B cell (primary cell): ENCODE data around the gene MUC4. TPM values are rescaled to one million over a fixed set of nuclear protein-coding genes. Genes with fewer than 3 reads are reported as not detected.

ENCODE experiments used
- ATAC-seq: fragments of 200-7000 bp; cut with Tn5 transposase; one replicate; pipeline ENCODE4 v1.10.0; 2021; ENCODE audit warnings: low read depth, mild to moderate bottlenecking, moderate number of reproducible peaks, moderate library complexity
- CTCF ChIA-PET: fragments of 350-600 bp; sonication (Branson Sonifier 250); formaldehyde crosslinking; loops from one replicate; lab custom pipeline; 2021; ENCODE audit warnings: antibody characterized with exemption, inconsistent platforms; lab: Charles Lee
- POLR2A ChIA-PET: fragments of 350-600 bp; sonication (Branson Sonifier 250); formaldehyde crosslinking; loops from one replicate; lab custom pipeline; 2021; ENCODE audit warnings: antibody characterized with exemption; lab: Charles Lee
- DNase-seq: peaks from one replicate; pipeline ENCODE4 v3.0.0; 2013
- H2AFZ ChIP-seq: 2 replicates; pipeline ENCODE4 v1.6.1; 2012; ENCODE audit warnings: mild to moderate bottlenecking, low read depth, low read length; ENCODE audit not compliant: insufficient read depth, poor library complexity, severe bottlenecking
- H3K27ac ChIP-seq, 2 donors: 1 replicate in 1 of 2; 2 replicates in 1 of 2; pipeline ENCODE4 v1.5.1; 2012 to 2013; ENCODE audit warnings: low read length in 2 of 2, mild to moderate bottlenecking in 2 of 2, moderate library complexity in 1 of 2
- H3K27me3 ChIP-seq, 4 experiments: fragments of 200-600 bp in 1 of 4; sonication (generic) in 1 of 4; replicated peaks in 1 of 4; 1 replicate in 2 of 4; 2 replicates in 2 of 4; pipeline versions ENCODE4 v1.6.1 to v1.7.0; 2013 to 2016; ENCODE audit warnings: low read length in 3 of 4, mild to moderate bottlenecking in 2 of 4, mixed read lengths in 1 of 4, moderate library complexity in 1 of 4; ENCODE audit not compliant: insufficient read depth in 4 of 4, control insufficient read depth in 3 of 4; ENCODE audit errors: control extremely low read depth in 1 of 4
- H3K36me3 ChIP-seq, 2 experiments: replicated peaks in 1 of 2; 1 replicate in 1 of 2; 2 replicates in 1 of 2; pipeline versions ENCODE4 v1.6.1 to v1.7.1; 2013; ENCODE audit warnings: low read length in 1 of 2; ENCODE audit not compliant: insufficient read depth in 2 of 2, control insufficient read depth in 1 of 2; ENCODE audit errors: control extremely low read depth in 1 of 2, extremely low read depth in 1 of 2
- H3K4me1 ChIP-seq, 2 donors: fragments of 200-600 bp in 1 of 2; sonication (generic) in 1 of 2; 1 replicate in 1 of 2; 2 replicates in 1 of 2; pipeline versions ENCODE4 v1.5.1 to v1.6.1; 2013 to 2017; ENCODE audit warnings: low read length in 2 of 2; ENCODE audit not compliant: control insufficient read depth in 2 of 2, insufficient read depth in 2 of 2
- H3K4me2 ChIP-seq: replicated peaks from 2 replicates; pipeline ENCODE3; 2012; ENCODE audit warnings: mild to moderate bottlenecking, low read depth, low read length; ENCODE audit not compliant: poor library complexity, severe bottlenecking
- H3K4me3 ChIP-seq, 5 experiments: fragments of 200-600 bp in 1 of 5; sonication (generic) in 1 of 5; 1 replicate in 3 of 5; 2 replicates in 2 of 5; pipeline versions ENCODE4 v1.5.1 to v1.7.0; 2011 to 2016; ENCODE audit warnings: low read length in 4 of 5, mild to moderate bottlenecking in 4 of 5, low read depth in 2 of 5, control low read depth in 1 of 5, moderate library complexity in 1 of 5; ENCODE audit not compliant: insufficient read depth in 1 of 5; ENCODE audit errors: control extremely low read depth in 1 of 5, extremely low read depth in 1 of 5
- H3K79me2 ChIP-seq: fragments of 200-600 bp; sonication (generic); one replicate; pipeline ENCODE4 v1.6.0; 2016; ENCODE audit warnings: low read length; ENCODE audit not compliant: control insufficient read depth, insufficient read depth
- H3K9ac ChIP-seq: fragments of 200-600 bp; sonication (generic); 2 replicates; pipeline ENCODE4 v1.6.1; 2017; ENCODE audit warnings: mild to moderate bottlenecking, low read length, moderate library complexity
- H3K9me3 ChIP-seq, 3 donors: one replicate each; pipeline versions ENCODE4 v1.6.1 to v1.7.1; 2013; ENCODE audit warnings: low read length in 2 of 3; ENCODE audit not compliant: control insufficient read depth in 2 of 3, insufficient read depth in 1 of 3; ENCODE audit errors: control extremely low read depth in 1 of 3
- H4K20me1 ChIP-seq: 2 replicates; pipeline ENCODE4 v1.6.0; 2012; ENCODE audit warnings: mild to moderate bottlenecking, low read length; ENCODE audit not compliant: insufficient read depth, control insufficient read depth, poor library complexity, severe bottlenecking
- H3K27ac Mint-ChIP-seq: one replicate; pipeline ENCODE4 v1.8.0; 2021; ENCODE audit warnings: mixed read lengths
- H3K27me3 Mint-ChIP-seq: one replicate; pipeline ENCODE4 v1.8.0; 2021; ENCODE audit warnings: mixed read lengths
- H3K4me1 Mint-ChIP-seq: one replicate; pipeline ENCODE4 v1.8.0; 2021; ENCODE audit warnings: mixed read lengths
- H3K4me3 Mint-ChIP-seq: one replicate; pipeline ENCODE4 v1.8.0; 2021; ENCODE audit warnings: mixed read lengths
- H3K9me3 Mint-ChIP-seq: one replicate; pipeline ENCODE4 v1.8.0; 2022; ENCODE audit warnings: mixed read lengths; ENCODE audit not compliant: insufficient read depth
- CTCF ChIP-seq: fragments of 200-600 bp; IDR thresholded peaks from one replicate; pipeline ENCODE4 v1.8.0; 2022; ENCODE audit warnings: antibody characterized with exemption, mild to moderate bottlenecking
- EZH2 ChIP-seq: IDR thresholded peaks from 2 replicates; pipeline ENCODE4 v1.6.1; 2012; ENCODE audit warnings: borderline replicate concordance, low read depth, mild to moderate bottlenecking, moderate library complexity, low read length; ENCODE audit not compliant: insufficient read depth, poor library complexity, severe bottlenecking
- WGBS: methylation state at CpG from one replicate; pipeline ENCODE4 v1.1.5; 2013; ENCODE audit warnings: missing lambda C conversion rate; ENCODE audit not compliant: insufficient coverage; 5-methylcytosine and 5-hydroxymethylcytosine counted together
- intact Hi-C: fragments of 100-400 bp; cut with micrococcal nuclease; formaldehyde crosslinking; loops from one replicate; pipeline ENCODE4 v1.10.0; 2022
- polyA plus RNA-seq: library from polyadenylated mRNA; depleted of rRNA; stranded (reverse); fragments of >200 nt; gene quantifications from 2 replicates; pipeline ENCODE4 v1.2.3, GENCODE V29; 2012
- total RNA-seq, 2 donors: library from RNA; stranded (reverse); fragments of 120-200 nt in 1 of 2; gene quantifications; 1 replicate in 1 of 2; 2 replicates in 1 of 2; pipeline versions ENCODE4 v1.2.3 to v1.2.4, GENCODE V29; 2013 to 2022

The MUC4 gene
- total and polyA plus RNA-seq, 2 donors (not counting 1 experiment from before 2014, with no cell fraction given): 0.22 to 1.2 TPM

GRCh38 chr3:195770081-195770840, 41.5 kb downstream of the MUC4 start:
- H3K9ac ChIP-seq: no peak overlapping the region
- H3K9me3 ChIP-seq: peaks cover 0 to 14% (median 0%) of the 10 kb centered on the region in 3 donors
- Mint-ChIP-seq H3K4me3 (no peak overlapping the region), H3K4me1 (no peaks in the 10 kb centered on the region), H3K9me3 (peaks cover 4% of the 10 kb centered on the region), H3K27ac (no peak overlapping the region), H3K27me3 (no peaks in the 10 kb centered on the region)
- H2AFZ ChIP-seq: no peak overlapping the region
- no peak overlapping the region for H3K4me3 ChIP-seq
- no peaks in the 10 kb centered on the region for H4K20me1 ChIP-seq
- 81% methylated on average over 16 of the region's 16 CpGs for WGBS
- DNase-seq (no peak), ATAC-seq (no peak)
- no peak overlapping the region for H3K27ac ChIP-seq
- H3K4me2 ChIP-seq: no peak overlapping the region
- intact Hi-C loops: no loop called here
- H3K79me2 ChIP-seq: no peaks in the 10 kb centered on the region
- no peaks in the 10 kb centered on the region for H3K4me1 ChIP-seq
- ChIA-PET POLR2A (no interaction called here), CTCF (no interaction called here)
- no peaks in the 10 kb centered on the region for H3K36me3 ChIP-seq
- no peak for TF ChIP-seq CTCF
- TF ChIP-seq EZH2: no peak
- H3K27me3 ChIP-seq: no peaks in the 10 kb centered on the region

GRCh38 chr3:195769551-195769950, 42.2 kb downstream of the MUC4 start:
- no peak overlapping the region for H3K4me3 ChIP-seq
- H3K4me1 ChIP-seq: no peaks in the 10 kb centered on the region
- peaks cover 0 to 14% (median 0%) of the 10 kb centered on the region in 3 donors for H3K9me3 ChIP-seq
- no peak overlapping the region for H3K4me2 ChIP-seq
- no peak overlapping the region for H2AFZ ChIP-seq
- Mint-ChIP-seq H3K9me3 (peaks cover 4% of the 10 kb centered on the region), H3K4me1 (no peaks in the 10 kb centered on the region), H3K4me3 (no peak overlapping the region), H3K27me3 (no peaks in the 10 kb centered on the region), H3K27ac (no peak overlapping the region)
- no peak for DNase-seq
- intact Hi-C loops: no loop called here
- TF ChIP-seq EZH2: no peak
- TF ChIP-seq CTCF: no peak
- ATAC-seq: no peak
- no peak overlapping the region for H3K9ac ChIP-seq
- WGBS: 94% methylated on average over 10 of the region's 10 CpGs
- POLR2A ChIA-PET: no interaction called here
- H3K27me3 ChIP-seq: no peaks in the 10 kb centered on the region
- no peaks in the 10 kb centered on the region for H3K36me3 ChIP-seq
- H4K20me1 ChIP-seq: no peaks in the 10 kb centered on the region
- CTCF ChIA-PET: no interaction called here
- H3K79me2 ChIP-seq: no peaks in the 10 kb centered on the region
- no peak overlapping the region for H3K27ac ChIP-seq
